Colonic mucosa (tissue), 4 donors: ENCODE results near the gene SLC9C2. TPM values are rescaled to one million over a fixed set of nuclear protein-coding genes. Genes with fewer than 3 reads are reported as not detected.

Experiments
- DNase-seq: peaks from one replicate; pipeline ENCODE4 v3.0.0-alpha.2; 2020
- H3K27ac ChIP-seq: fragments of 200-600 bp; one replicate; pipeline ENCODE4 v1.8.0; 2021
- H3K27me3 ChIP-seq: fragments of 200-600 bp; one replicate; pipeline ENCODE4 v1.8.0; 2021
- H3K36me3 ChIP-seq: fragments of 200-600 bp; one replicate; pipeline ENCODE4 v1.8.0; 2021
- H3K4me1 ChIP-seq: fragments of 200-600 bp; one replicate; pipeline ENCODE4 v1.8.0; 2021; ENCODE audit warnings: mild to moderate bottlenecking
- H3K4me3 ChIP-seq: fragments of 200-600 bp; one replicate; pipeline ENCODE4 v1.8.0; 2021
- H3K9ac ChIP-seq, 2 donors: one replicate each; pipeline ENCODE4 v1.7.0; 2013; ENCODE audit warnings: control low read depth in 2 of 2, low read depth in 2 of 2, low read length in 2 of 2
- H3K9me3 ChIP-seq: fragments of 200-600 bp; one replicate; pipeline ENCODE4 v1.8.0; 2021
- CTCF ChIP-seq: fragments of 200-600 bp; IDR thresholded peaks from one replicate; pipeline ENCODE4 v1.8.0; 2022; ENCODE audit warnings: antibody characterized with exemption, mild to moderate bottlenecking
- intact Hi-C: fragments of 100-400 bp; cut with DNase I; formaldehyde crosslinking; loops from one replicate; pipeline ENCODE4 v1.14.1; 2022
- total RNA-seq, 2 donors: library from RNA; stranded (reverse); fragmentation: NEBNext Ultra II Directional in 1 of 2; extraction: Animal tissue kit (Norgen Biotek cat#: 25700) in 1 of 2; gene quantifications; one replicate each; pipeline ENCODE4 v1.2.1, GENCODE V29; 2021
- donor health status: healthy.
- donor health status: DM: no; HTN: no; CAD: no.
- donor health status: DM: no; HTN: no; CAD: no.

Gene SLC9C2
- total RNA-seq, 2 donors from 2014 or later = not detected

GRCh38 chr1:173489149-173489600 is 113.7 kb downstream of the SLC9C2 start:
- Histone ChIP-seq H3K4me1 (no peaks in the 10 kb centered on the region), H3K27ac (no peak overlapping the region), H3K36me3 (peaks cover 16% of the 10 kb centered on the region), H3K27me3 (no peaks in the 10 kb centered on the region), H3K9ac (no peak overlapping the region), H3K9me3 (no peaks in the 10 kb centered on the region), H3K4me3 (no peak overlapping the region)
- no peak for DNase-seq
- no peak for TF ChIP-seq CTCF
- intact Hi-C loops = no loop called here

- intact Hi-C loops = no loop called here
- Histone ChIP-seq H3K27ac (no peak overlapping the region), H3K9me3 (no peaks in the 10 kb centered on the region), H3K4me3 (no peak overlapping the region), H3K9ac (no peak overlapping the region), H3K36me3 (peaks cover 16% of the 10 kb centered on the region), H3K4me1 (no peaks in the 10 kb centered on the region), H3K27me3 (no peaks in the 10 kb centered on the region)
- TF ChIP-seq CTCF = no peak
- no peak for DNase-seq
Observed at GRCh38 chr1:173488001-173488400, 114.9 kb downstream of the SLC9C2 start.

GRCh38 chr1:173485401-173485800 is 117.5 kb downstream of the SLC9C2 start:
- H3K4me3 ChIP-seq = no peak overlapping the region
- H3K9ac ChIP-seq = no peak overlapping the region
- H3K27ac ChIP-seq = no peak overlapping the region
- H3K9me3 ChIP-seq = no peaks in the 10 kb centered on the region
- H3K4me1 ChIP-seq = no peaks in the 10 kb centered on the region
- TF ChIP-seq CTCF = no peak
- peaks cover 16% of the 10 kb centered on the region for H3K36me3 ChIP-seq
- intact Hi-C loops = no loop called here
- no peaks in the 10 kb centered on the region for H3K27me3 ChIP-seq
- DNase-seq = no peak

- peaks cover 16% of the 10 kb centered on the region for H3K36me3 ChIP-seq
- no peak overlapping the region for H3K9ac ChIP-seq
- no peak overlapping the region for H3K27ac ChIP-seq
- H3K9me3 ChIP-seq = no peaks in the 10 kb centered on the region
- no peaks in the 10 kb centered on the region for H3K4me1 ChIP-seq
- TF ChIP-seq CTCF = no peak
- DNase-seq = no peak
- intact Hi-C loops = no loop called here
- H3K4me3 ChIP-seq = no peak overlapping the region
- no peaks in the 10 kb centered on the region for H3K27me3 ChIP-seq
Observed at GRCh38 chr1:173484276-173484675, 118.6 kb downstream of the SLC9C2 start.

- Histone ChIP-seq H3K9ac (no peak overlapping the region), H3K36me3 (peaks cover 16% of the 10 kb centered on the region), H3K4me1 (no peaks in the 10 kb centered on the region), H3K27me3 (no peaks in the 10 kb centered on the region), H3K9me3 (no peaks in the 10 kb centered on the region), H3K4me3 (no peak overlapping the region), H3K27ac (no peak overlapping the region)
- TF ChIP-seq CTCF = no peak
- intact Hi-C loops = no loop called here
- DNase-seq = no peak
Observed at GRCh38 chr1:173482683-173483082, 120.2 kb downstream of the SLC9C2 start.
